Stimulated activated CD8-positive, alpha-beta memory T cell treated with anti-CD3 and anti-CD28 coated beads, Interleukin-7, amount 100 ng/mL, for 1 hour (primary cell): Measurements from ENCODE around the gene PIM3.
A peak's percentile ranks its signal among the peaks of the same experiment; 100 is the strongest.

ENCODE experiments used
- DNase-seq, 2 donors: peaks; one replicate each; pipeline ENCODE4 v3.0.0-alpha.2; 2020; ENCODE audit warnings: low read depth in 2 of 2

The PIM3 gene

DNA sequence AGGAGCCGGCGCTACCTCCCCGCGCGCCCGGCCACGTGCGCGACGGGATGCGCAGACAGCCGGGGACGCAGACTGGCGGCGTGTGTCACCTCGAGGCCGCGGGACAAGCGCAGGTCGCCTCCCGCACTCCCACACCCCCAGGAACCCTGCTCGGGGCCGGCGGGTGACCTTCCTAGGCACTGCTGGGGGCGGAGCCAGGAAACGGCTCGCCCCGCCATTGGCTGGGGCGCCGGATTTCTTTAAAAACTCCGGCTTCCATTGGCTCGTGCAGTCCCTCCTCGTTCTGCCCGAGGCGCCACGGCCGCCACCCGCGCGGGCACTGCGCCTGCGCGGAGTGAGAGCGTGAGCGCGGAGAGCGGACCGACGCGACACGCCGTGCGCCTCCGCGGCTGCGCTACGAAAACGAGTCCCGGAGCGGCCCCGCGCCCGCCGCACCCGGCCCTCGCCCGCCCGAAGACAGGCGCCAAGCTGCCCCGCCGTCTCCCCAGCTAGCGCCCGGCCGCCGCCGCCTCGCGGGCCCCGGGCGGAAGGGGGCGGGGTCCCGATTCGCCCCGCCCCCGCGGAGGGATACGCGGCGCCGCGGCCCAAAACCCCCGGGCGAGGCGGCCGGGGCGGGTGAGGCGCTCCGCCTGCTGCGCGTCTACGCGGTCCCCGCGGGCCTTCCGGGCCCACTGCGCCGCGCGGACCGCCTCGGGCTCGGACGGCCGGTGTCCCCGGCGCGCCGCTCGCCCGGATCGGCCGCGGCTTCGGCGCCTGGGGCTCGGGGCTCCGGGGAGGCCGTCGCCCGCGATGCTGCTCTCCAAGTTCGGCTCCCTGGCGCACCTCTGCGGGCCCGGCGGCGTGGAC is at the start of gene PIM3:
Gene PIM3 (plus strand): TSS at position 614 of the 846 bp plus-strand sequence. CDS start 176 bp downstream, at position 790.
- peak; percentile 78 to 79 for DNase-seq

GRCh38 chr22:49911881-49912625 is 48.5 kb upstream of the PIM3 start:
- no peak for DNase-seq

GRCh38 chr22:49913026-49913425 is 47.5 kb upstream of the PIM3 start:
- DNase-seq, result no peak

- DNase-seq, result no peak
Measured at GRCh38 chr22:49913446-49913845, 47.1 kb upstream of the PIM3 start.

GRCh38 chr22:49914256-49914655 is 46.3 kb upstream of the PIM3 start:
- DNase-seq, result no peak

GRCh38 chr22:49915610-49916009 is 45.0 kb upstream of the PIM3 start:
- no peak for DNase-seq

- no peak for DNase-seq
Measured at GRCh38 chr22:49916831-49917230, 43.7 kb upstream of the PIM3 start.

DNA sequence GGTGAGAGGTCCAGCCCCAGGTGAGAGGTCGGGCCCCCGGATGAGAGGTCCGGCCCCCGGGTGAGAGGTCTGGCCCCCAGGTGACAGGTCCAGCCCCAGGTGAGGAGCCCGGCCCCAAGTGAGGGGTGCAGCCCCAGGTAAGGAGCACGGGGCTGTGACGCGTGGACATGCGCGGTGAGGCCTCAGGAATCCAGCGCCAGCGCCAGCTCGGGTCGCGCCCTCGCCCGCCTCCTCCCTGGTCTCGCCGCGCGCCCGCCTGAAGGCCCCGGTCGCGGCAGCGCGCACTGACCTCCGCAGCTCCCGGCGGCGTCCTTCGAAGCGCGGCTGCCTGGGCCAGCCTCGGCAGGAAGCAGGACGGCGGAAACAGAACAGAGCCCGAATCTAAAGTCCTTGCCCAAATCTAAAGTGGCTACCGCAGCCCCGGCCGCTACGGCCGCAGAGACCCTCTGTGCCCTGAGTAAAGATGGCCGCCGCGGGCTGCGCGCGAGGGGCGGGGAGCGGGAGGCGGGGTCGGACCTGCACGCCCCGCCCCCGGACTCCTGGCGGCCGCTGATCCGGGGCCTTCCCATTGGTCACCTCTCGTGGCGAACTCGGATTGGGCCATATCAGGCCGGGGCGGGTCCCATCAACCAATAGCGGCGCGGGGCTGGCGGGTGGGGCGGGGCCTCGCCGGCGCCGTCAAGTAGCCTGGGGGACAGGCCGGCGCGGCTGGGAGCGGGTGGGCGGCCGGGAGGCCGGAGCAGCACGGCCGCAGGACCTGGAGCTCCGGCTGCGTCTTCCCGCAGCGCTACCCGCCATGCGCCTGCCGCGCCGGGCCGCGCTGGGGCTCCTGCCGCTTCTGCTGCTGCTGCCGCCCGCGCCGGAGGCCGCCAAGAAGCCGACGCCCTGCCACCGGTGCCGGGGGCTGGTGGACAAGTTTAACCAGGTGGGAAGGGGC is 42.3 kb upstream of the PIM3 start, which contains the start of the genes ALG12 and CRELD2:
Gene ALG12 (minus strand): TSS at position 465 of the 937 bp plus-strand sequence. CDS start 4,673 bp downstream, outside the sequence.
Gene CRELD2 (plus strand): TSS at position 661 of the 937 bp plus-strand sequence. CDS start 136 bp downstream, at position 797.
- peak; percentile 93 for DNase-seq

DNA sequence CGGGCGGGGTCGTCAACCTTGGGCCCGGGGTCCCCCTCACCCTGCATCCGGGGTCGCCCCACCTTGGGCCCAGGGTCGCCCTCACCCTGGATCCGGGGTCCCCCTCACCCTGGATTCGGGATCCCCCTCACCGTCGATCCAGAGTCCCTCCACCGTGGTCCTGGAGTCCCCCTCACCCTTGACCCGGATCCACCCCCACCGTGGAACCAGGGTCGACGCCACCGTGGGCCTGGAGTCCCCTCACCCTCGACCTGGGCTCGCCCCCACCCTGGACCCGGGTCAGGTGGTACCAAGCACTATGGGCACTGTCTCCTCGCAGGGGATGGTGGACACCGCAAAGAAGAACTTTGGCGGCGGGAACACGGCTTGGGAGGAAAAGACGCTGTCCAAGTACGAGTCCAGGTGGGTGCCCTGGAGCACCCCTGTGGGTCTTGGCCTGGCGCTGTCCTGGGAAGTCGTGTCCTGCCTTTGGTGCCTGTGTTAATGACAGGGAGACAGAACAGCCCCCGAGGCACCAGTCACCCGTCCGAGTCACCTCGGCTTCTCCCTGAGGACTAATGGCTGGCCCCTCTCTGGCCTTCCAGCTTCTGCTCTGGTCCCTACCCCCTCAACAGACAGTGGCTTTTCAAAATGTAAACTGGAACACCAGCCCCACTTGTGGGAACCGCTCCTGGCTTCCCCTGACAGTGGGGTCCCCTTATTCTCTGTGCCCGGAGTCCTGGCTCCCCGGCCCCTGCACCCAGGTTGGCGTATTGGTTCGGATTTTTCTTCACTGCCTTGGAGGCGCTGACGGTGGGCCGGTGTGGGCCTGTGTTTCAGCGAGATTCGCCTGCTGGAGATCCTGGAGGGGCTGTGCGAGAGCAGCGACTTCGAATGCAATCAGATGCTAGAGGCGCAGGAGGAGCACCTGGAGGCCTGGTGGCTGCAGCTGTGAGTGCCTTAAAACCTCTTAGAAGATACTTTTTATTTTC is 41.4 kb upstream of the PIM3 start:
- DNase-seq, result no peak

DNA sequence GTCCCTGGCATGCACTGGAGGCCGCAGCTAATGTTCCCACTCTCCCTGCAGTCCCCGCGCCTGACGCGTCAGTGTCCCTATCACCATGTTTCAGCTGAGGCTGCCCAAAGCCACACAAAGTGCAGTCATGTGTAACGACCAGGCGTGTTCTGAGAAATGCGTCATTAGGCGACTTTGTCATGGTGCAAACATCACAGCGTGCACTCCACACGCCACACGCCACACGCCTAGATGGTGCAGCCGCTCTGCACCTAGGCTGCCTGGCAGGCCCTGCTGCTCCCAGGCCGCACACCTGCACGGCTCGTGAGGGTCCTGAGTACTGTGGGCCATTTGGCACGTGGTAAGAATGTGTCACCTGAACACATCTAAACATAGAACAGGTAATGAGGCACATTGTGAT is 39.7 kb upstream of the PIM3 start:
- DNase-seq, result no peak

DNA sequence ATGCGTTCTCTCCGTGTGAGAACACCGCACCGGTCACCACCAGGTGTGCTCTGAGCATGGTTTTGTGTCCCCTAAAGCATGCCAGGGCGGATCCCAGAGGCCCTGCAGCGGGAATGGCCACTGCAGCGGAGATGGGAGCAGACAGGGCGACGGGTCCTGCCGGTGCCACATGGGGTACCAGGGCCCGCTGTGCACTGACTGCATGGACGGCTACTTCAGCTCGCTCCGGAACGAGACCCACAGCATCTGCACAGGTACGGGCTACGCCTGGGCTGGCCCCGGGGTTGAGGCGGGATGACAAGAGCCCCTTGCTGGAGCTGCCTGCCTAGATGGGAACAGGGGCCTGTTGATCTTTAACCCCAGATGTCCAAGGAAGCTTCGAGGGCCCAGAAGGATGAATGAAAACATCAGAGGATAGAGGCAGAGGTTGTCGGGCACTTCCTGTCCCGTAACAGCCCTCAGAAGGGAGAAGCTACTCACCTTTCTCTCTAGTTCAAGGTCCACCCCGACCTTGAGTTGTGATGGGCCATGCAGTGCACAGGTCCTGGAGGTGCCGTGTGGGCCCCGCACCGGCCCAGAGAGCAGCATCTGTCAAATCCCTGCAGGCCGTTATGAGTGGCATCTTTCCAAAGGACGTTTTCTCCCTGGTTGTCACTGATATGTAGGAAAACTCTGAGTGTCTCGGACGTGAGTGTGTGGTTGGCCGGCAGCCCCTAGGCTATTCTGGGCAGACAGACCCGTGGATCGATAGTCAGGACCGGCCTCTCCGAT is 38.9 kb upstream of the PIM3 start:
- no peak for DNase-seq

GRCh38 chr22:49922484-49922883 is 38.1 kb upstream of the PIM3 start:
- no peak for DNase-seq

GRCh38 chr22:49922926-49923325 is 37.6 kb upstream of the PIM3 start:
- no peak for DNase-seq

GRCh38 chr22:49923445-49923844 is 37.1 kb upstream of the PIM3 start:
- DNase-seq, result no peak

- DNase-seq, result no peak
Measured at GRCh38 chr22:49924113-49924833, 36.3 kb upstream of the PIM3 start.

- DNase-seq, result peak in 1 of 2 donors; percentile 49
Measured at GRCh38 chr22:49925525-49926128, 34.9 kb upstream of the PIM3 start.

DNA sequence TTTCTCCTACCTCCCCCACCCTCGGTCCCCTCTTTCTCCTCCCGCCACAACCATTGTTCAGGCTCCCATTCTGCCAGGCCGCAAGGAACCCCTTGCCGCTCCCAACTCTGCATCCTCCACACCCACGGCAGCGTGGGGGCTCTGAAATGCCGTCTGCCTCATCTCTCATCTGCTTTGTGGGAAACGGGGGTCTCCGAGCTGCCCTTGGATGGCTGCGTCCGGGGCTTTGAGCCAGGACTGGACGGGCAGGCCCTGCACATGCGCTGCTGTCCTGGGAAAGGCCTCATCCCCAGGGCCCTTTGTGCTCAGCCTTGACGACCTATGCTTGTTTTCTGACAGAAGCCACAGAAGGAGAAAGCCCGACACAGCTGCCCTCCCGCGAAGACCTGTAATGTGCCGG is 33.7 kb upstream of the PIM3 start:
- DNase-seq, result no peak

- no peak for DNase-seq
Measured at GRCh38 chr22:49927483-49928184, 32.9 kb upstream of the PIM3 start.
